H9 (cell line): Measurements from ENCODE around the gene KDM4D. TPM values are rescaled to one million over a fixed set of nuclear protein-coding genes. Genes with fewer than 3 reads are reported as not detected.

ENCODE experiments used
- DNase-seq: peaks from one replicate; pipeline ENCODE4 v3.0.0-alpha.2; 2017
- H2AFZ ChIP-seq: one replicate; pipeline ENCODE4 v1.6.1; 2013; ENCODE audit warnings: mild to moderate bottlenecking, low read length, control low read depth, moderate library complexity
- H2AK5ac ChIP-seq: 2 replicates; pipeline ENCODE4 v1.6.1; 2013; ENCODE audit warnings: low read length, control low read depth, mixed read lengths; ENCODE audit not compliant: insufficient read length
- H2BK120ac ChIP-seq: one replicate; pipeline ENCODE4 v1.6.1; 2013; ENCODE audit warnings: low read depth, mild to moderate bottlenecking, low read length, control low read depth, inconsistent platforms; ENCODE audit not compliant: poor library complexity, severe bottlenecking
- H2BK12ac ChIP-seq: 2 replicates; pipeline ENCODE4 v1.6.1; 2013; ENCODE audit warnings: low read length, control low read depth, mixed read lengths, low read depth; ENCODE audit not compliant: insufficient read length
- H2BK15ac ChIP-seq: 2 replicates; pipeline ENCODE4 v1.6.1; 2013; ENCODE audit warnings: low read depth, low read length, control low read depth
- H2BK20ac ChIP-seq: one replicate; pipeline ENCODE4 v1.6.1; 2013; ENCODE audit warnings: low read depth, mild to moderate bottlenecking, low read length, control low read depth, inconsistent platforms; ENCODE audit not compliant: poor library complexity, severe bottlenecking
- H2BK5ac ChIP-seq: 2 replicates; pipeline ENCODE4 v1.6.1; 2013; ENCODE audit warnings: low read length, control low read depth, mixed read lengths; ENCODE audit not compliant: insufficient read length
- H3K14ac ChIP-seq: 2 replicates; pipeline ENCODE4 v1.6.1; 2013; ENCODE audit warnings: low read length, control low read depth; ENCODE audit not compliant: insufficient read depth
- H3K18ac ChIP-seq: 2 replicates; pipeline ENCODE4 v1.6.1; 2013; ENCODE audit warnings: low read depth, mild to moderate bottlenecking, mixed read lengths, low read length, control low read depth; ENCODE audit not compliant: insufficient read length
- H3K23ac ChIP-seq: 2 replicates; pipeline ENCODE4 v1.6.1; 2013; ENCODE audit warnings: low read length, control low read depth, mixed read lengths, low read depth; ENCODE audit not compliant: insufficient read length
- H3K23me2 ChIP-seq: 2 replicates; pipeline ENCODE4 v1.6.1; 2013; ENCODE audit warnings: low read depth, mild to moderate bottlenecking, mixed read lengths, low read length, control low read depth; ENCODE audit not compliant: insufficient read length, poor library complexity, severe bottlenecking
- H3K27ac ChIP-seq: 2 replicates; pipeline ENCODE4 v1.5.1; 2013; ENCODE audit warnings: low read length, control low read depth, mixed read lengths, low read depth; ENCODE audit not compliant: insufficient read length
- H3K27me3 ChIP-seq: 2 replicates; pipeline ENCODE4 v1.6.1; 2013; ENCODE audit warnings: low read length, control low read depth, inconsistent platforms; ENCODE audit not compliant: insufficient read depth
- H3K4ac ChIP-seq: 2 replicates; pipeline ENCODE4 v1.6.1; 2013; ENCODE audit warnings: low read depth, mild to moderate bottlenecking, control low read depth, inconsistent platforms, low read length, moderate library complexity
- H3K4me1 ChIP-seq: 2 replicates; pipeline ENCODE4 v1.6.1; 2013; ENCODE audit warnings: low read length, control low read depth, inconsistent platforms; ENCODE audit not compliant: insufficient read depth
- H3K4me2 ChIP-seq: 2 replicates; pipeline ENCODE4 v1.6.1; 2013; ENCODE audit warnings: low read length, control low read depth, mixed read lengths; ENCODE audit not compliant: insufficient read length, insufficient read depth
- H3K56ac ChIP-seq: 2 replicates; pipeline ENCODE4 v1.6.1; 2013; ENCODE audit warnings: low read depth, mild to moderate bottlenecking, mixed read lengths, low read length, control low read depth; ENCODE audit not compliant: insufficient read length
- H3K79me1 ChIP-seq: 2 replicates; pipeline ENCODE4 v1.6.1; 2013; ENCODE audit warnings: low read depth, mild to moderate bottlenecking, moderate library complexity, low read length, control low read depth, inconsistent platforms; ENCODE audit not compliant: insufficient read depth, poor library complexity, severe bottlenecking
- H3K79me2 ChIP-seq: 2 replicates; pipeline ENCODE4 v1.6.1; 2013; ENCODE audit warnings: low read length, control low read depth, inconsistent platforms; ENCODE audit not compliant: insufficient read depth
- H3K9ac ChIP-seq: 2 replicates; pipeline ENCODE4 v1.6.1; 2013; ENCODE audit warnings: low read length, control low read depth, mixed read lengths; ENCODE audit not compliant: insufficient read length; ENCODE audit errors: extremely low read depth
- H3K9me3 ChIP-seq: one replicate; pipeline ENCODE4 v1.6.1; 2013; ENCODE audit warnings: low read depth, low read length, inconsistent platforms; ENCODE audit not compliant: control insufficient read depth
- H3T11ph ChIP-seq: one replicate; pipeline ENCODE4 v1.6.1; 2013; ENCODE audit warnings: mild to moderate bottlenecking, low read length, control low read depth, inconsistent platforms
- H4K20me1 ChIP-seq: one replicate; pipeline ENCODE4 v1.6.1; 2013; ENCODE audit not compliant: control insufficient read depth, insufficient read length, insufficient read depth
- H4K5ac ChIP-seq: 2 replicates; pipeline ENCODE4 v1.6.1; 2013; ENCODE audit warnings: low read depth, mild to moderate bottlenecking, mixed read lengths, low read length, control low read depth; ENCODE audit not compliant: insufficient read length
- H4K8ac ChIP-seq: replicated peaks from 2 replicates; pipeline ENCODE4 v1.6.1; 2013; ENCODE audit warnings: low read length, control low read depth, mixed read lengths, low read depth; ENCODE audit not compliant: insufficient read length
- H4K91ac ChIP-seq: 2 replicates; pipeline ENCODE4 v1.6.1; 2013; ENCODE audit warnings: low read depth, mild to moderate bottlenecking, moderate library complexity, mixed read lengths, low read length, control low read depth; ENCODE audit not compliant: insufficient read length
- H3K27ac Mint-ChIP-seq, 3 experiments: 2 replicates in 2 of 3; 3 replicates in 1 of 3; pipeline ENCODE4 v1.8.0; 2020 to 2021; ENCODE audit warnings: mixed read lengths in 3 of 3, mild to moderate bottlenecking in 1 of 3, moderate library complexity in 1 of 3
- H3K27me3 Mint-ChIP-seq: 2 replicates; pipeline ENCODE4 v1.8.0; 2021; ENCODE audit warnings: low read depth, mild to moderate bottlenecking, moderate library complexity, mixed read lengths
- H3K36me3 Mint-ChIP-seq, 3 experiments: 2 replicates in 2 of 3; 3 replicates in 1 of 3; pipeline ENCODE4 v1.8.0; 2020 to 2021; ENCODE audit warnings: low read depth in 3 of 3, mixed read lengths in 3 of 3; ENCODE audit not compliant: insufficient read depth in 1 of 3
- H3K4me1 Mint-ChIP-seq, 2 experiments: 2 replicates each; pipeline ENCODE4 v1.8.0; 2020; ENCODE audit warnings: mixed read lengths in 2 of 2
- H3K4me3 Mint-ChIP-seq, 2 experiments: 2 replicates in 1 of 2; 3 replicates in 1 of 2; pipeline ENCODE4 v1.8.0; 2020 to 2021; ENCODE audit warnings: mild to moderate bottlenecking in 2 of 2, mixed read lengths in 2 of 2, moderate library complexity in 1 of 2
- H3K9me3 Mint-ChIP-seq, 2 experiments: 2 replicates in 1 of 2; 3 replicates in 1 of 2; pipeline ENCODE4 v1.8.0; 2020; ENCODE audit warnings: mild to moderate bottlenecking in 2 of 2, mixed read lengths in 2 of 2, moderate library complexity in 1 of 2
- CTCF ChIP-seq: fragments of 200-600 bp; sonication (generic); conservative IDR thresholded peaks from 3 replicates; pipeline ENCODE4 v1.8.0; 2021; ENCODE audit warnings: antibody characterized with exemption, mild to moderate bottlenecking
- WGBS: extraction: QIAGEN DNeasy Blood & Tissue Kit; methylation state at CpG from one replicate; pipeline ENCODE4 v1.1.7; 2013; ENCODE audit warnings: missing lambda C conversion rate, low lambda C conversion rate, mixed read lengths; ENCODE audit not compliant: insufficient read length; ENCODE audit errors: extremely low coverage; 5-methylcytosine and 5-hydroxymethylcytosine counted together
- total RNA-seq: library from RNA; stranded (reverse); gene quantifications from 2 replicates; pipeline ENCODE4 v1.2.1, GENCODE V29; 2021

Gene KDM4D
- total RNA-seq, 1 experiment from 2014 or later, result 1.9 TPM

- Histone ChIP-seq H3K4me2 (no peak overlapping the region), H2AK5ac (no peak overlapping the region), H3K18ac (no peak overlapping the region), H4K20me1 (peaks cover 2% of the 10 kb centered on the region), H3T11ph (no peak overlapping the region), H3K79me1 (no peaks in the 10 kb centered on the region), H3K23me2 (no peaks in the 10 kb centered on the region), H2BK20ac (no peak overlapping the region), H4K8ac (no peak overlapping the region), H3K27ac (no peak overlapping the region), H3K4ac (no peak overlapping the region), H3K9me3 (no peaks in the 10 kb centered on the region), H2BK12ac (no peak overlapping the region), H3K4me1 (no peaks in the 10 kb centered on the region), H4K91ac (no peak overlapping the region), H3K9ac (no peak overlapping the region), H3K23ac (no peak overlapping the region), H3K56ac (no peak overlapping the region), H2BK15ac (no peak overlapping the region), H2BK5ac (no peak overlapping the region), H3K14ac (no peak overlapping the region), H3K79me2 (no peaks in the 10 kb centered on the region), H4K5ac (no peak overlapping the region), H2AFZ (no peak overlapping the region), H3K27me3 (no peaks in the 10 kb centered on the region), H2BK120ac (no peak overlapping the region)
- DNase-seq, result no peak
- H3K4me1 Mint-ChIP-seq, result peaks cover 5 to 10% of the 10 kb centered on the region in 2 experiments; a peak in 3 of 4 replicates
- H3K27ac Mint-ChIP-seq, result no peak overlapping the region
- no peaks in the 10 kb centered on the region for H3K9me3 Mint-ChIP-seq
- WGBS, result no CpG with 5 or more reads among the region's 6 CpGs
- no peak for TF ChIP-seq CTCF
- no peaks in the 10 kb centered on the region for H3K36me3 Mint-ChIP-seq
- peaks cover 9% of the 10 kb centered on the region; the same call in 1 of the 2 replicates for H3K27me3 Mint-ChIP-seq
- no peak overlapping the region for H3K4me3 Mint-ChIP-seq
These were observed 49.3 kb upstream of the KDM4D start for GRCh38 chr11:94924171-94924572.
